Measurements from ENCODE around the gene GTF2IRD1. TPM values are rescaled to one million over a fixed set of nuclear protein-coding genes. Genes with fewer than 3 reads are reported as not detected.

The GTF2IRD1 gene
- total RNA-seq, 1 experiment from 2014 or later = 42.9 TPM

- TF ChIP-seq ETV6 (CRISPR knock-in tag; IDR thresholded peaks at IDR 0.05) = no peak
- no peak for TF ChIP-seq CTCF (IDR thresholded peaks at IDR 0.05)
- TF ChIP-seq HMGXB4 (CRISPR knock-in tag; IDR thresholded peaks at IDR 0.05) = no peak
- TF ChIP-seq ZBTB43 (CRISPR knock-in tag; IDR thresholded peaks at IDR 0.05) = no peak
- no peak for TF ChIP-seq MYBL2 (CRISPR knock-in tag; IDR thresholded peaks at IDR 0.05)
- no peak for TF ChIP-seq USF2 (CRISPR knock-in tag; IDR thresholded peaks at IDR 0.05)
- no peak for TF ChIP-seq ZNF121 (CRISPR knock-in tag; IDR thresholded peaks at IDR 0.05)
- TF ChIP-seq ESRRA (CRISPR knock-in tag; IDR thresholded peaks at IDR 0.05; ENCODE audit: borderline replicate concordance) = no peak
- TF ChIP-seq JAZF1 (CRISPR knock-in tag; IDR thresholded peaks at IDR 0.05) = no peak
- no peak for TF ChIP-seq ATF1 (CRISPR knock-in tag; IDR thresholded peaks at IDR 0.05)
- no peak for TF ChIP-seq ZNF263 (CRISPR knock-in tag; IDR thresholded peaks at IDR 0.05; ENCODE audit: low read depth)
- TF ChIP-seq CDX4 (CRISPR knock-in tag; IDR thresholded peaks at IDR 0.05; ENCODE audit: borderline replicate concordance) = no peak
- no peak for TF ChIP-seq FOXJ3 (CRISPR knock-in tag; IDR thresholded peaks at IDR 0.05; ENCODE audit: borderline replicate concordance)
- TF ChIP-seq MAX (CRISPR knock-in tag; IDR thresholded peaks at IDR 0.05) = no peak
- TF ChIP-seq GRHL2 (CRISPR knock-in tag; IDR thresholded peaks at IDR 0.05; ENCODE audit: insufficient replicate concordance, severe bottlenecking) = no peak
- no peak for TF ChIP-seq RELA (CRISPR knock-in tag; IDR thresholded peaks at IDR 0.05; ENCODE audit: borderline replicate concordance)
- TF ChIP-seq FOXP4 (CRISPR knock-in tag; IDR thresholded peaks at IDR 0.05) = no peak
- no peak for TF ChIP-seq ZSCAN18 (CRISPR knock-in tag; IDR thresholded peaks at IDR 0.05)
- no peak for TF ChIP-seq SOX15 (CRISPR knock-in tag; IDR thresholded peaks at IDR 0.05)
- ATAC-seq = no peak
- Mint-ChIP-seq H3K9me3 (peaks cover 8% of the 10 kb centered on the region), H3K27me3 (ENCODE audit: low read depth) (no peaks in the 10 kb centered on the region), H3K36me3 (peaks cover 16% of the 10 kb centered on the region), H3K27ac (peak overlapping the region; percentile 20; the same call in 1 of the 2 replicates), H3K4me3 (no peak overlapping the region), H3K4me1 (peaks cover 12% of the 10 kb centered on the region)
- no peak for DNase-seq (ENCODE audit: low spot score)
- CTCF ChIA-PET = interaction anchor here (0.7 to 1.1 kb wide), 4 partner anchors 26 to 97 kb away, joined by 3 to 4 read pairs (median 3); no protein-coding TSS in a partner anchor
- POLR2A ChIA-PET = interaction anchor here (0.6 kb wide), 1 partner anchor 394 kb away, joined by 5 read pairs; no protein-coding TSS in a partner anchor
Observed at GRCh38 chr7:74498996-74499834, 45.5 kb downstream of the GTF2IRD1 start.
